Measurements from ENCODE around the gene SLC25A31. TPM values are rescaled to one million over a fixed set of nuclear protein-coding genes. Genes with fewer than 3 reads are reported as not detected.

Gene SLC25A31
- total and polyA plus RNA-seq, 4 donors = not detected

DNA sequence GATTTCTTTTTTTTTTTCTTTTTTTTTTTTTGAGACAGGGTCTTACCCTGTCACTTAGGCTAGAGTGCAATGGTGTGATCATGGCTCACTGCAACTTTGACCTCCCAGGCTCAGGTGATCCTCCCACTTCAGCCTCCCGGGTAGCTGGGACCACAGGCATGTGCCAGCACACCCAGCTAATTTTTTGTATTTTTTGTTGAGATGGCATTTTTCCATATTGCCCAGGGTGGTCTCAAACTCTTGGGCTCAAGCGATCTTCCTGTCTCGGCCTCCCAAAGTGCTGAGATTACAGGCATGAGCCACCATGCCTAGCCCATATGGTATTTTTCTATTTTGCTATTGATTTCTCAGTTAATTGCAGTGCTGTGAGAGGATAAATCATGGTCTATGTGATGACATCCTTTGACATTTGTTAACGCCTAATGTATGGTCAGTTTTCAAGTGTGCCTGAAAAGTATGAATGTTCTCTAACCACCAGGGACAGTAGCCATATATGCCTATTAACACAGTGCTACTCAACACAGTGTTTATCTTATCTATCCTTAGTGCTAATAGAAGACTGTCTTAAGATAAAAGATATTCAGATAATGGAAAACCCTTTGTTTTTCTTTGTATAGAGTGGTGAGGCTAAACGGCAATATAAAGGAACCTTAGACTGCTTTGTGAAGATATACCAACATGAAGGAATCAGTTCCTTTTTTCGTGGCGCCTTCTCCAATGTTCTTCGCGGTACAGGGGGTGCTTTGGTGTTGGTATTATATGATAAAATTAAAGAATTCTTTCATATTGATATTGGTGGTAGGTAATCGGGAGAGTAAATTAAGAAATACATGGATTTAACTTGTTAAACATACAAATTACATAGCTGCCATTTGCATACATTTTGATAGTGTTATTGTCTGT is 42.8 kb downstream of the SLC25A31 start:
- Histone ChIP-seq H3K27me3 (ENCODE audit: control insufficient read depth, insufficient read depth, low read length) (no peaks in the 10 kb centered on the region), H3K27ac (ENCODE audit: low read depth, low read length) (no peak overlapping the region), H3K9me3 (ENCODE audit: control insufficient read depth, insufficient read depth, low read length) (no peaks in the 10 kb centered on the region), H3K36me3 (ENCODE audit: control insufficient read depth, insufficient read depth, low read length) (no peaks in the 10 kb centered on the region), H3K4me1 (ENCODE audit: control insufficient read depth, insufficient read depth, low read length) (no peaks in the 10 kb centered on the region), H3K4me3 (ENCODE audit: low read depth, low read length) (no peak overlapping the region)
- DNase-seq (ENCODE audit: low read depth in 4 of 6, low spot score in 6 of 6) = no peak
- WGBS (ENCODE audit: insufficient coverage) = 100% methylated on average over 1 of the region's 10 CpGs

GRCh38 chr4:127775843-127776242 is 45.6 kb downstream of the SLC25A31 start:
- WGBS (ENCODE audit: insufficient coverage) = no CpG with 5 or more reads among the region's 4 CpGs
- Histone ChIP-seq H3K27me3 (ENCODE audit: control insufficient read depth, insufficient read depth, low read length) (no peaks in the 10 kb centered on the region), H3K4me3 (ENCODE audit: low read depth, low read length) (no peak overlapping the region), H3K27ac (ENCODE audit: low read depth, low read length) (no peak overlapping the region), H3K9me3 (ENCODE audit: control insufficient read depth, insufficient read depth, low read length) (no peaks in the 10 kb centered on the region), H3K36me3 (ENCODE audit: control insufficient read depth, insufficient read depth, low read length) (no peaks in the 10 kb centered on the region), H3K4me1 (ENCODE audit: control insufficient read depth, insufficient read depth, low read length) (no peaks in the 10 kb centered on the region)
- DNase-seq (ENCODE audit: low read depth in 4 of 6, low spot score in 6 of 6) = no peak

GRCh38 chr4:127776620-127777019 is 46.4 kb downstream of the SLC25A31 start:
- peaks cover 5% of the 10 kb centered on the region for H3K4me1 ChIP-seq (ENCODE audit: control insufficient read depth, insufficient read depth, low read length)
- no peak overlapping the region for H3K27ac ChIP-seq (ENCODE audit: low read depth, low read length)
- H3K27me3 ChIP-seq (ENCODE audit: control insufficient read depth, insufficient read depth, low read length) = no peaks in the 10 kb centered on the region
- no peaks in the 10 kb centered on the region for H3K9me3 ChIP-seq (ENCODE audit: control insufficient read depth, insufficient read depth, low read length)
- WGBS (ENCODE audit: insufficient coverage) = no CpG with 5 or more reads among the region's 2 CpGs
- H3K4me3 ChIP-seq (ENCODE audit: low read depth, low read length) = no peak overlapping the region
- no peaks in the 10 kb centered on the region for H3K36me3 ChIP-seq (ENCODE audit: control insufficient read depth, insufficient read depth, low read length)
- DNase-seq (ENCODE audit: low read depth in 4 of 6, low spot score in 6 of 6) = no peak

DNA sequence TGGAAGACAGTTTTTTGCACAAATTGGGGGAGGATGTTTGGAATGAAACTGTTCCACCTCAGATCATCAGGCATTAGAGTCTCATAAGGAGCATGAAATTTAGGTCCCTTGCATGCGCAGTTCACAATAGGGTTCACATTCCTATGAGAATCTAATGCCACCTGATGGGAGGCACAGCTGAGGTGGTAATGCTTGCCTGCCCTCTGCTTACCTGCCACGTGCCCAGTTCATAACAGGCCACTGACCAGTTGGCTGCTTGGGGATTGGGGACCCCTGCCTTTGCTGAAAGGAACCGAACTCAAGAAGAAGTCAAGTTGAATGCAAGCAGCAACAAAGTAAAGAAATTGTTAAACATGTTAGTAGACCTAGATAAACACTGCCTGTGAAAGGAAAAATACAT is 47.3 kb downstream of the SLC25A31 start:
- Histone ChIP-seq H3K27me3 (ENCODE audit: control insufficient read depth, insufficient read depth, low read length) (no peaks in the 10 kb centered on the region), H3K36me3 (ENCODE audit: control insufficient read depth, insufficient read depth, low read length) (no peaks in the 10 kb centered on the region), H3K4me3 (ENCODE audit: low read depth, low read length) (no peak overlapping the region), H3K9me3 (ENCODE audit: control insufficient read depth, insufficient read depth, low read length) (no peaks in the 10 kb centered on the region), H3K4me1 (ENCODE audit: control insufficient read depth, insufficient read depth, low read length) (peaks cover 8% of the 10 kb centered on the region), H3K27ac (ENCODE audit: low read depth, low read length) (no peak overlapping the region)
- no peak for DNase-seq (ENCODE audit: low read depth in 4 of 6, low spot score in 6 of 6)
- 78% methylated on average over 3 of the region's 3 CpGs for WGBS (ENCODE audit: insufficient coverage)

DNA sequence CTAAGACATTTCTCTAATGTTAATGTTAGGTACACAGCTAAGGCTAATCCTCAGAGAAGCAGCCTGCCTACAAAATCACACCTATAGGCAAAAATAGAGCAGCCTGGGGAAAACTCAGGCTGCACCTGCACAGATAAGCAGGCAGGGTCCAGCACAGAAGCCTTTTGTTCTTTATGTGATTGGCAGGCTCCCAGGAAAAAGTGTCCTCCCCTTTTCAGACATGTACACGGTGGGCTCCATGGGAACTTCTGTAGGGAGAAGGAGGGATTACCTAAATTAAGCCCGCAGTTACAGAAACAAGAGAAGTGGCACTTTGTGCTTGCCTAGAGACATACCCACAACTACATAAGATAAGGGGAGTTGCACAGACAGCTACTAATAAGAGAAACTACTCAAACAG is 47.9 kb downstream of the SLC25A31 start:
- no CpG with 5 or more reads among the region's 2 CpGs for WGBS (ENCODE audit: insufficient coverage)
- no peak for DNase-seq (ENCODE audit: low read depth in 4 of 6, low spot score in 6 of 6)
- Histone ChIP-seq H3K27ac (ENCODE audit: low read depth, low read length) (no peak overlapping the region), H3K36me3 (ENCODE audit: control insufficient read depth, insufficient read depth, low read length) (no peaks in the 10 kb centered on the region), H3K4me1 (ENCODE audit: control insufficient read depth, insufficient read depth, low read length) (peaks cover 8% of the 10 kb centered on the region), H3K9me3 (ENCODE audit: control insufficient read depth, insufficient read depth, low read length) (no peaks in the 10 kb centered on the region), H3K4me3 (ENCODE audit: low read depth, low read length) (no peak overlapping the region), H3K27me3 (ENCODE audit: control insufficient read depth, insufficient read depth, low read length) (peaks cover under 1% of the 10 kb centered on the region)

GRCh38 chr4:127780598-127780997 is 50.4 kb downstream of the SLC25A31 start:
- 97% methylated on average over 11 of the region's 12 CpGs for WGBS (ENCODE audit: insufficient coverage)
- Histone ChIP-seq H3K4me3 (ENCODE audit: low read depth, low read length) (no peak overlapping the region), H3K4me1 (ENCODE audit: control insufficient read depth, insufficient read depth, low read length) (peaks cover 8% of the 10 kb centered on the region), H3K36me3 (ENCODE audit: control insufficient read depth, insufficient read depth, low read length) (no peaks in the 10 kb centered on the region), H3K9me3 (ENCODE audit: control insufficient read depth, insufficient read depth, low read length) (no peaks in the 10 kb centered on the region), H3K27me3 (ENCODE audit: control insufficient read depth, insufficient read depth, low read length) (peaks cover 2% of the 10 kb centered on the region), H3K27ac (ENCODE audit: low read depth, low read length) (no peak overlapping the region)
- no peak for DNase-seq (ENCODE audit: low read depth in 4 of 6, low spot score in 6 of 6)

DNA sequence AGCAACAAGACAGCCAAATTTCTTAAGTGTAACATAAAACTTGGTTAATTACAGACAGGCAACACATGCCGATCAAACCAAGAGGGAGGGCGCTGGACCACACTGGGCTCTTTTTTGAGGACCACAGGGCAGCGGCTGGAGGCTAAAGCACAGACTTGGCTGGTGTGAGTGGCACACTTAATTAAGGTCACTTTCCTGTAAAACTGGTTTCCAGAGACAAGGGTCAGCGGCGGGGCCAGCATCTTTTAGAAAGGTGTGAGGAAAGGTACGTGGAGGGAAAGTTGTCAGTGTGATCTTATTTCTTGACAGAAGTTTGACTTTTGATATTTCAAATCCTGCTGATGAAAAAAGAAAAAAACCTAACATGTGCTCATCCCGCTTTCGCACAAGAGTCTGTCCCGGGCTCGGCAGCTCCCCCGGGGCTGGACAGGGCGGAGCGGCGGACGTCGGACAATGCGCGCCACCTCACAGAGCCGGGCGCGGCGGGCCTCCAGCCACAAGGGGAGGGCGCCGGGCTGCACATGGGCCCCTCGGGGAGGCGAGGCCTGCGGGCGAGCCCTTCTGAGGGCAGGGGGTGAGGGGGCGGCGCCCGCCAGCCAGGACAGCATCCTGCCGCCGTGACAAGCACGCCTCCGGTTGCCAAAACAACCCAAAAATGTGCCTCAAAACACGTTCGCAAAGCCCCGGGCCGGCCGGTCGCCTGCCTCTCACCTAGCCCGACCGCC is 51.3 kb downstream of the SLC25A31 start:
- H3K4me1 ChIP-seq (ENCODE audit: control insufficient read depth, insufficient read depth, low read length) = peaks cover 8% of the 10 kb centered on the region
- DNase-seq (ENCODE audit: low read depth in 4 of 6, low spot score in 6 of 6) = peak in 3 of 6 donors; percentile 1 to 73 (median 4)
- no peaks in the 10 kb centered on the region for H3K36me3 ChIP-seq (ENCODE audit: control insufficient read depth, insufficient read depth, low read length)
- H3K27me3 ChIP-seq (ENCODE audit: control insufficient read depth, insufficient read depth, low read length) = peaks cover 2% of the 10 kb centered on the region
- peak overlapping the region; percentile 90 for H3K4me3 ChIP-seq (ENCODE audit: low read depth, low read length)
- no peaks in the 10 kb centered on the region for H3K9me3 ChIP-seq (ENCODE audit: control insufficient read depth, insufficient read depth, low read length)
- peak overlapping the region; percentile 89 for H3K27ac ChIP-seq (ENCODE audit: low read depth, low read length)
- 11% methylated on average over 43 of the region's 43 CpGs for WGBS (ENCODE audit: insufficient coverage)

- H3K27ac ChIP-seq (ENCODE audit: low read depth, low read length) = peak overlapping the region; percentile 89
- no peaks in the 10 kb centered on the region for H3K9me3 ChIP-seq (ENCODE audit: control insufficient read depth, insufficient read depth, low read length)
- no peaks in the 10 kb centered on the region for H3K36me3 ChIP-seq (ENCODE audit: control insufficient read depth, insufficient read depth, low read length)
- peak in 4 of 6 donors; percentile 82 to 97 (median 91) for DNase-seq (ENCODE audit: low read depth in 4 of 6, low spot score in 6 of 6)
- WGBS (ENCODE audit: insufficient coverage) = under 1% methylated on average over 26 of the region's 30 CpGs
- H3K27me3 ChIP-seq (ENCODE audit: control insufficient read depth, insufficient read depth, low read length) = peaks cover 2% of the 10 kb centered on the region
- H3K4me1 ChIP-seq (ENCODE audit: control insufficient read depth, insufficient read depth, low read length) = peaks cover 8% of the 10 kb centered on the region
- H3K4me3 ChIP-seq (ENCODE audit: low read depth, low read length) = peak overlapping the region; percentile 90
Measured at GRCh38 chr4:127782025-127782274, 51.8 kb downstream of the SLC25A31 start.

DNA sequence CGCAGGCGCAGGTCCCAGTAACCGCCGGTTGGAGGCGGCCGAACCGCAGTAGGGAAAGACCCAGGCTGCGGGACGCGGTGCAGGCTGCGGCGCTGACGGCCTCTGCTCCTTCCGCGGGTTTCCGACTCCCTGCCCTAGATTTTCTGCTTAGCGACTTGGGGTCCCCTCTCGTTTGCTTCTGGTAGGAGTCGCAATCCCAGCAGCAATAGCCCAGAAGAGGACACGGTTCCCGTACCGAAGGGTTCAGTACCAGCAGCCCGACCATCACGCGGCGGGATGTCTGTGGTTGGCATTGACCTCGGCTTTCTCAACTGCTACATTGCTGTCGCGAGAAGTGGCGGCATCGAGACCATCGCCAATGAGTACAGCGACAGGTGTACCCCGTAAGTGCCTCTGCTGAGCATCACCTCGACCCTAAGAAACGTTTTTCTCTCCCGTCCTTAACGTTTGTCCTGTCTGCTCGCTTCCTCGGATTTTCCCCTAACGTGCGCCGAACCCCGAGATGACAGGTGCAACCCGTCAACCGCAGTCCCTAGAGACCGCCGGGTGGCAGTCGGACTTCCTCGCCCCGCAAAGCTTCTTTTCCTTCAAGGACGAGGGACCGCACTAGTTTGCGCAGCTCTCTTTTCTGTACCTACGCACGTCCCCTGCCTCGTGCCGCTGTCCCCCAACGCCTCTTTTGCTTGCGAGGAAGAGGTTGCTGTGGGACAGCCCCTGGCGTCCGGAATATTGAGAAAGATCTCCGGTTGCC is 52.2 kb downstream of the SLC25A31 start, which contains the start of gene HSPA4L:
TSS of gene HSPA4L (plus strand) at position 48 of the 751 bp plus-strand sequence. CDS start at position 277, 229 bp downstream.
- Histone ChIP-seq H3K27ac (ENCODE audit: low read depth, low read length) (peak within 1 kb of the TSS; percentile 89), H3K36me3 (ENCODE audit: control insufficient read depth, insufficient read depth, low read length) (no peaks in the 10 kb centered on the region), H3K4me1 (ENCODE audit: control insufficient read depth, insufficient read depth, low read length) (peaks cover 8% of the 10 kb centered on the region), H3K4me3 (ENCODE audit: low read depth, low read length) (peak within 1 kb of the TSS; percentile 90), H3K27me3 (ENCODE audit: control insufficient read depth, insufficient read depth, low read length) (peaks cover 2% of the 10 kb centered on the region), H3K9me3 (ENCODE audit: control insufficient read depth, insufficient read depth, low read length) (no peaks in the 10 kb centered on the region)
- DNase-seq (ENCODE audit: low read depth in 4 of 6, low spot score in 6 of 6) = peak in 3 of 6 donors; percentile 77 to 80 (median 80)
- under 1% methylated on average over 63 of the region's 63 CpGs for WGBS (ENCODE audit: insufficient coverage)

All from spinal cord (tissue), 10 donors.